Endothelial cell of umbilical vein (primary cell): ENCODE measurements around the gene SEMA4A. TPM values are rescaled to one million over a fixed set of nuclear protein-coding genes. Genes with fewer than 3 reads are reported as not detected.

Experiments used
- BruUV-seq: library from RNA; stranded (reverse); fragments of 400-500 nt; replicated peaks from 2 replicates; lab custom pipeline; 2021; lab: Mats Ljungman, UMichigan
- CTCF ChIA-PET: fragments of 300-600, 350-600 bp; sonication (Branson Sonifier 250); formaldehyde crosslinking; loops from one replicate; lab custom pipeline; 2021; ENCODE audit warnings: antibody characterized with exemption, inconsistent platforms; lab: Charles Lee
- POLR2A ChIA-PET: fragments of 300-600, 350-600 bp; sonication (Branson Sonifier 250); formaldehyde crosslinking; loops from one replicate; lab custom pipeline; 2021; ENCODE audit warnings: antibody characterized with exemption, inconsistent platforms; lab: Charles Lee
- DNase-seq: peaks from one replicate; pipeline ENCODE4 v3.0.0-alpha.2; 2011; ENCODE audit warnings: low read depth, low spot score
- FAIRE-seq: peaks from 2 replicates; lab custom pipeline; 2011; peaks lifted over from hg19 to GRCh38; lab: Jason Lieb, UNC
- H2AFZ ChIP-seq: 2 replicates; pipeline ENCODE4 v1.6.0; 2012; ENCODE audit warnings: low read depth, low read length, control low read depth, inconsistent platforms
- H3K27ac ChIP-seq: 2 replicates; pipeline ENCODE4 v1.5.1; 2011; ENCODE audit warnings: low read depth, mild to moderate bottlenecking, control low read depth, low read length, moderate library complexity; ENCODE audit not compliant: insufficient read depth
- H3K27me3 ChIP-seq, 2 experiments: 2 replicates each; pipeline versions ENCODE4 v1.6.0 to v1.6.1; 2011; ENCODE audit warnings: low read length in 2 of 2, mixed read lengths in 1 of 2; ENCODE audit not compliant: control insufficient read depth in 2 of 2, insufficient read depth in 2 of 2
- H3K36me3 ChIP-seq, 2 experiments: 2 replicates in 1 of 2; 3 replicates in 1 of 2; pipeline ENCODE4 v1.5.1; 2011; ENCODE audit warnings: low read length in 2 of 2, mild to moderate bottlenecking in 1 of 2, moderate library complexity in 1 of 2; ENCODE audit not compliant: control insufficient read depth in 2 of 2, insufficient read depth in 2 of 2; ENCODE audit errors: extremely low read depth in 1 of 2
- H3K4me1 ChIP-seq: 3 replicates; pipeline ENCODE4 v1.5.1; 2011; ENCODE audit warnings: mild to moderate bottlenecking, low read length; ENCODE audit not compliant: control insufficient read depth, insufficient read depth; ENCODE audit errors: extremely low read depth
- H3K4me2 ChIP-seq: 2 replicates; pipeline ENCODE4 v1.6.1; 2011; ENCODE audit warnings: low read length, control low read depth, mixed read lengths; ENCODE audit not compliant: insufficient read depth
- H3K4me3 ChIP-seq, 3 experiments: fragments of 200-600 bp in 1 of 3; sonication (generic), shearing (Covaris generic) in 1 of 3; replicated peaks in 1 of 3; 2 replicates each; pipeline ENCODE4 v1.5.1; 2011 to 2016; ENCODE audit warnings: control low read depth in 3 of 3, low read length in 3 of 3, mild to moderate bottlenecking in 2 of 3, inconsistent platforms in 1 of 3, low read depth in 1 of 3, moderate library complexity in 1 of 3; ENCODE audit not compliant: insufficient read depth in 1 of 3
- H3K79me2 ChIP-seq: 2 replicates; pipeline ENCODE4 v1.6.0; 2012; ENCODE audit warnings: low read length, inconsistent platforms; ENCODE audit not compliant: control insufficient read depth, insufficient read depth
- H3K9ac ChIP-seq: replicated peaks from 2 replicates; pipeline ENCODE3; 2011; ENCODE audit warnings: low read length, control low read depth; ENCODE audit not compliant: insufficient read depth; ENCODE audit errors: extremely low read depth
- H3K9me1 ChIP-seq: replicated peaks from 3 replicates; pipeline ENCODE4 v1.6.0; 2011; ENCODE audit warnings: mild to moderate bottlenecking, low read length; ENCODE audit not compliant: control insufficient read depth, insufficient read depth; ENCODE audit errors: extremely low read depth
- H3K9me3 ChIP-seq: replicated peaks from 2 replicates; pipeline ENCODE4 v1.5.1; 2012; ENCODE audit warnings: low read length, inconsistent platforms; ENCODE audit not compliant: control insufficient read depth, insufficient read depth
- H4K20me1 ChIP-seq: replicated peaks from 2 replicates; pipeline ENCODE3; 2011; ENCODE audit warnings: mild to moderate bottlenecking, low read length; ENCODE audit not compliant: control insufficient read depth, insufficient read depth; ENCODE audit errors: extremely low read depth
- CTCF ChIP-seq, 2 donors: IDR thresholded peaks; 1 replicate in 1 of 2; 2 replicates in 1 of 2; pipeline ENCODE4 v1.5.1; 2011; ENCODE audit warnings: low read length in 2 of 2, mild to moderate bottlenecking in 2 of 2, moderate library complexity in 2 of 2, control low read depth in 1 of 2, inconsistent platforms in 1 of 2, low read depth in 1 of 2; ENCODE audit not compliant: insufficient read depth in 1 of 2; ENCODE audit errors: extremely low read depth in 1 of 2
- EZH2 ChIP-seq: IDR thresholded peaks from 2 replicates; pipeline ENCODE4 v1.6.1; 2012; ENCODE audit warnings: borderline replicate concordance, low read depth, mild to moderate bottlenecking, moderate library complexity, low read length, inconsistent platforms; ENCODE audit not compliant: severe bottlenecking
- FOS ChIP-seq: IDR thresholded peaks from 2 replicates; pipeline ENCODE4 v1.6.1; 2011; ENCODE audit warnings: mild to moderate bottlenecking, low read length, moderate library complexity, borderline replicate concordance; ENCODE audit not compliant: insufficient read depth
- GATA2 ChIP-seq: IDR thresholded peaks from 2 replicates; pipeline ENCODE4 v1.7.0; 2011; ENCODE audit warnings: low read depth, mild to moderate bottlenecking, moderate library complexity, mixed read lengths, low read length; ENCODE audit not compliant: insufficient read length, insufficient read depth
- JUN ChIP-seq: IDR thresholded peaks from 2 replicates; pipeline ENCODE4 v1.6.1; 2011; ENCODE audit warnings: borderline replicate concordance, low read depth; ENCODE audit not compliant: insufficient read length, insufficient read depth
- MAX ChIP-seq: IDR thresholded peaks from 2 replicates; pipeline ENCODE4 v1.6.1; 2011; ENCODE audit not compliant: insufficient read depth, insufficient read length
- MYC ChIP-seq: IDR thresholded peaks from one replicate; pipeline ENCODE4 v1.6.1; 2011; ENCODE audit warnings: mild to moderate bottlenecking, low read depth, low read length
- POLR2A ChIP-seq: IDR thresholded peaks from 2 replicates; pipeline ENCODE4 v1.6.1; 2012; ENCODE audit warnings: low read depth, mild to moderate bottlenecking, control low read depth, low read length
- POLR2AphosphoS5 ChIP-seq: IDR thresholded peaks from 2 replicates; pipeline ENCODE4 v1.6.1; 2012; ENCODE audit warnings: low read depth, mild to moderate bottlenecking, control low read depth, low read length, moderate library complexity; ENCODE audit not compliant: insufficient read depth
- dilution Hi-C: fragments of 300-500 bp; cut with MboI; formaldehyde crosslinking; loops from one replicate; pipeline ENCODE4 v1.15.0; 2019; ENCODE audit warnings: low sequenced_read_pairs; ENCODE audit not compliant: extremely low pct_ligation_motif_present
- intact Hi-C: fragments of 100-400 bp; cut with micrococcal nuclease; formaldehyde crosslinking; loops from one replicate; pipeline ENCODE4 v1.10.0; 2022
- polyA plus RNA-seq, 4 experiments: library from polyadenylated mRNA; depleted of rRNA in 3 of 4; stranded (reverse) in 3 of 4; unstranded in 1 of 4; fragments of >200 nt; gene quantifications; 2 replicates each; pipeline versions ENCODE4 v1.2.1 to v1.2.3, GENCODE V29; 2011 to 2012; ENCODE audit warnings: missing spikeins in 1 of 4
- total RNA-seq: library from RNA; stranded (reverse); gene quantifications from 2 replicates; pipeline ENCODE4 v1.2.3, GENCODE V29; 2021

The SEMA4A gene
- total and polyA plus RNA-seq, 2 donors (not counting 3 experiments of a cell fraction or from before 2014, with no cell fraction given) = 1.5 to 1.6 TPM

- Histone ChIP-seq H3K27ac (no peak overlapping the region), H3K79me2 (no peaks in the 10 kb centered on the region), H3K9me3 (no peaks in the 10 kb centered on the region), H4K20me1 (no peaks in the 10 kb centered on the region), H3K9ac (no peak overlapping the region), H2AFZ (no peak overlapping the region), H3K4me2 (no peak overlapping the region), H3K27me3 (no peaks in the 10 kb centered on the region), H3K4me1 (peaks cover 24% of the 10 kb centered on the region), H3K4me3 (no peak overlapping the region), H3K36me3 (no peaks in the 10 kb centered on the region), H3K9me1 (no peaks in the 10 kb centered on the region)
- intact Hi-C loops = loop anchor here (1.0 kb wide), 5 partner anchors 48 to 174 kb away; partner anchors contain the start of gene PMF1
- ChIA-PET POLR2A (interaction anchor here (0.5 to 1.2 kb wide), 2 partner anchors 16 to 79 kb away, joined by 3 to 8 read pairs; no protein-coding TSS in a partner anchor), CTCF (interaction anchor here (0.6 to 14.2 kb wide), 35 partner anchors 8 to 174 kb away, joined by 3 to 489 read pairs (median 5); partner anchors contain the start of genes PAQR6, PMF1 and SLC25A44)
- DNase-seq = no peak
- no peak for FAIRE-seq
- TF ChIP-seq CTCF (IDR thresholded peaks at IDR 0.05; ENCODE audit: extremely low read depth in 1 of 2, insufficient read depth in 1 of 2, low read depth in 1 of 2, low read length in 2 of 2) (no peak), POLR2AphosphoS5 (no peak), FOS (no peak), POLR2A (no peak), EZH2 (no peak), GATA2 (no peak), MAX (no peak), JUN (no peak), MYC (no peak)
- BruUV-seq = no TSS peak
- dilution Hi-C loops = no loop called here
Measured at GRCh38 chr1:156145650-156146019, 7.8 kb upstream of the SEMA4A start.
